WTC11 (cell line): ENCODE measurements around the gene PPP1R14B. TPM values are rescaled to one million over a fixed set of nuclear protein-coding genes. Genes with fewer than 3 reads are reported as not detected.
A peak's percentile ranks its signal among the peaks of the same experiment; 100 is the strongest.

Experiments
- ATAC-seq: fragments of 200-7000 bp; cut with Tn5 transposase; 2 replicates; pipeline ENCODE4 v1.10.0; 2021; ENCODE audit warnings: mild to moderate bottlenecking, moderate library complexity
- CTCF ChIA-PET: fragments of 300-600 bp; sonication (Branson Sonifier 250); formaldehyde crosslinking; loops from one replicate; lab custom pipeline; 2021; ENCODE audit warnings: antibody characterized with exemption; lab: Charles Lee
- POLR2A ChIA-PET: fragments of 350-600 bp; sonication (Branson Sonifier 250); formaldehyde crosslinking; loops from one replicate; lab custom pipeline; 2021; ENCODE audit warnings: antibody characterized with exemption; lab: Charles Lee
- DNase-seq: peaks from one replicate; pipeline ENCODE4 v3.0.0; 2021; ENCODE audit warnings: low spot score
- H3K27ac Mint-ChIP-seq: 2 replicates; pipeline ENCODE4 v1.8.0; 2021; ENCODE audit warnings: mixed read lengths
- H3K27me3 Mint-ChIP-seq: 2 replicates; pipeline ENCODE4 v1.8.0; 2021; ENCODE audit warnings: low read depth, mild to moderate bottlenecking, moderate library complexity, mixed read lengths
- H3K36me3 Mint-ChIP-seq: 2 replicates; pipeline ENCODE4 v1.8.0; 2021; ENCODE audit warnings: mixed read lengths
- H3K4me1 Mint-ChIP-seq: 2 replicates; pipeline ENCODE4 v1.8.0; 2022; ENCODE audit warnings: mixed read lengths
- H3K4me3 Mint-ChIP-seq: 2 replicates; pipeline ENCODE4 v1.8.0; 2021; ENCODE audit warnings: mild to moderate bottlenecking, moderate library complexity, mixed read lengths
- H3K9me3 Mint-ChIP-seq: 2 replicates; pipeline ENCODE4 v1.8.0; 2021; ENCODE audit warnings: mixed read lengths
- FOXP1 ChIP-seq: sonication (generic); formaldehyde crosslinking; IDR thresholded peaks from 2 replicates; pipeline ENCODE4 v1.8.0; 2022; ENCODE audit warnings: missing genetic modification reagents, mild to moderate bottlenecking, moderate library complexity, borderline replicate concordance
- GTF2I ChIP-seq: fragments of 250-450 bp; sonication (Bioruptor Pico); conservative IDR thresholded peaks from 2 replicates; pipeline ENCODE4 v1.4.0; 2021; ENCODE audit warnings: mild to moderate bottlenecking
- HMGA2 ChIP-seq: fragments of 250-450 bp; sonication (Bioruptor Pico); IDR thresholded peaks from 2 replicates; pipeline ENCODE4 v1.4.0; 2021; ENCODE audit warnings: mild to moderate bottlenecking, moderate library complexity
- KAT7 ChIP-seq: sonication (generic); formaldehyde crosslinking; IDR thresholded peaks from 2 replicates; pipeline ENCODE4 v1.8.1; 2023; ENCODE audit warnings: missing genetic modification reagents, mild to moderate bottlenecking, borderline replicate concordance
- MYBL2 ChIP-seq: sonication (generic); formaldehyde crosslinking; IDR thresholded peaks from 2 replicates; pipeline ENCODE4 v1.8.1; 2023; ENCODE audit warnings: mild to moderate bottlenecking, moderate library complexity, missing genetic modification reagents
- NFE2L1 ChIP-seq: sonication (generic); formaldehyde crosslinking; IDR thresholded peaks from 2 replicates; pipeline ENCODE4 v1.8.1; 2023; ENCODE audit warnings: missing genetic modification reagents
- OVOL2 ChIP-seq: fragments of 250-450 bp; sonication (Bioruptor Pico); IDR thresholded peaks from 2 replicates; pipeline ENCODE4 v1.9.0; 2021; ENCODE audit warnings: mild to moderate bottlenecking, borderline replicate concordance
- SMAD3 ChIP-seq: sonication (generic); formaldehyde crosslinking; IDR thresholded peaks from 2 replicates; pipeline ENCODE4 v1.8.0; 2022; ENCODE audit warnings: missing genetic modification reagents, mild to moderate bottlenecking, borderline replicate concordance
- TP53 ChIP-seq: sonication (generic); formaldehyde crosslinking; IDR thresholded peaks from 2 replicates; pipeline ENCODE4 v1.8.1; 2023; ENCODE audit warnings: mild to moderate bottlenecking, missing genetic modification reagents
- ZNF232 ChIP-seq: sonication (generic); formaldehyde crosslinking; IDR thresholded peaks from 2 replicates; pipeline ENCODE4 v1.8.0; 2022; ENCODE audit warnings: mild to moderate bottlenecking, missing genetic modification reagents
- total RNA-seq: library from RNA; stranded (reverse); gene quantifications from 3 replicates; pipeline ENCODE4 v1.2.3, GENCODE V29; 2021
- TF ChIP-seq, protein P1 (sequence below): sonication (generic); formaldehyde crosslinking; conservative IDR thresholded peaks from 2 replicates; pipeline ENCODE4 v1.8.1; 2022; ENCODE audit warnings: mild to moderate bottlenecking, missing genetic modification reagents
- TF ChIP-seq, protein P2 (sequence below): sonication (generic); formaldehyde crosslinking; IDR thresholded peaks from 2 replicates; pipeline ENCODE4 v1.8.1; 2023; ENCODE audit warnings: mild to moderate bottlenecking, missing genetic modification reagents, moderate library complexity
- TF ChIP-seq, protein P3 (sequence below): sonication (generic); formaldehyde crosslinking; IDR thresholded peaks from 2 replicates; pipeline ENCODE4 v1.8.0; 2022; ENCODE audit warnings: missing genetic modification reagents
- TF ChIP-seq, protein P4 (sequence below): sonication (generic); formaldehyde crosslinking; IDR thresholded peaks from 2 replicates; pipeline ENCODE4 v1.8.1; 2023; ENCODE audit warnings: mild to moderate bottlenecking, missing genetic modification reagents, moderate library complexity
- TF ChIP-seq, protein P5 (sequence below): sonication (generic); formaldehyde crosslinking; IDR thresholded peaks from 2 replicates; pipeline ENCODE4 v1.8.1; 2023; ENCODE audit warnings: mild to moderate bottlenecking, missing genetic modification reagents, borderline replicate concordance
- TF ChIP-seq, protein P6 (sequence below): fragments of 200-600 bp; IDR thresholded peaks from 2 replicates; pipeline ENCODE4 v1.8.0; 2022; ENCODE audit warnings: antibody characterized with exemption
- TF ChIP-seq, protein P7 (sequence below): fragments of 250-450 bp; sonication (Bioruptor Pico); IDR thresholded peaks from 2 replicates; pipeline ENCODE4 v1.8.0; 2021; ENCODE audit warnings: mild to moderate bottlenecking

PPP1R14B gene
- total RNA-seq, 1 experiment from 2014 or later, result 471 TPM

DNA sequence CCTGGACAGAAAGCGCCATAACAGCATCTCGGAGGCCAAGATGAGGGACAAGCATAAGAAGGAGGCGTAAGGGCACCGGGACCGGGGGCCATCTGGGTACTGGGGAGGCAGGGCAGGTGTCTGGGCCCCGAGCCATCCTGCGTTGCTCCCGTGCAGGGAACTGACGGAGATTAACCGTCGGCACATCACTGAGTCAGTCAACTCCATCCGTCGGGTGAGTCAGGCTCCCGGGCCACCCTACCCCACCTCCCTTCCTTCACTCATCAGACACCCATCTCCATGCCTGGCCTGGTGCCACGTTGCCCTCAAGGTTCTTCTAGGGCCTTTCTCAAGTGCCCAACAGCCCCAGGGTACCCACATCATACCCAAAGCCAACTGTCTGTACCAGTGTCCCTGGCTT lies 19.6 kb upstream of the PPP1R14B start (continued):
- no peak for TF ChIP-seq FOXP1
- no peak for TF ChIP-seq TP53 (CRISPR knock-in tag)
- TF ChIP-seq, protein P1, sequence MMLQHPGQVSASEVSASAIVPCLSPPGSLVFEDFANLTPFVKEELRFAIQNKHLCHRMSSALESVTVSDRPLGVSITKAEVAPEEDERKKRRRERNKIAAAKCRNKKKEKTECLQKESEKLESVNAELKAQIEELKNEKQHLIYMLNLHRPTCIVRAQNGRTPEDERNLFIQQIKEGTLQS, result no peak
- TF ChIP-seq MYBL2 (CRISPR knock-in tag), result no peak
- TF ChIP-seq, protein P2, sequence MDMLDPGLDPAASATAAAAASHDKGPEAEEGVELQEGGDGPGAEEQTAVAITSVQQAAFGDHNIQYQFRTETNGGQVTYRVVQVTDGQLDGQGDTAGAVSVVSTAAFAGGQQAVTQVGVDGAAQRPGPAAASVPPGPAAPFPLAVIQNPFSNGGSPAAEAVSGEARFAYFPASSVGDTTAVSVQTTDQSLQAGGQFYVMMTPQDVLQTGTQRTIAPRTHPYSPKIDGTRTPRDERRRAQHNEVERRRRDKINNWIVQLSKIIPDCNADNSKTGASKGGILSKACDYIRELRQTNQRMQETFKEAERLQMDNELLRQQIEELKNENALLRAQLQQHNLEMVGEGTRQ (CRISPR knock-in tag), result no peak
- TF ChIP-seq HMGA2 (CRISPR knock-in tag), result no peak
- TF ChIP-seq GTF2I (CRISPR knock-in tag), result no peak

DNA sequence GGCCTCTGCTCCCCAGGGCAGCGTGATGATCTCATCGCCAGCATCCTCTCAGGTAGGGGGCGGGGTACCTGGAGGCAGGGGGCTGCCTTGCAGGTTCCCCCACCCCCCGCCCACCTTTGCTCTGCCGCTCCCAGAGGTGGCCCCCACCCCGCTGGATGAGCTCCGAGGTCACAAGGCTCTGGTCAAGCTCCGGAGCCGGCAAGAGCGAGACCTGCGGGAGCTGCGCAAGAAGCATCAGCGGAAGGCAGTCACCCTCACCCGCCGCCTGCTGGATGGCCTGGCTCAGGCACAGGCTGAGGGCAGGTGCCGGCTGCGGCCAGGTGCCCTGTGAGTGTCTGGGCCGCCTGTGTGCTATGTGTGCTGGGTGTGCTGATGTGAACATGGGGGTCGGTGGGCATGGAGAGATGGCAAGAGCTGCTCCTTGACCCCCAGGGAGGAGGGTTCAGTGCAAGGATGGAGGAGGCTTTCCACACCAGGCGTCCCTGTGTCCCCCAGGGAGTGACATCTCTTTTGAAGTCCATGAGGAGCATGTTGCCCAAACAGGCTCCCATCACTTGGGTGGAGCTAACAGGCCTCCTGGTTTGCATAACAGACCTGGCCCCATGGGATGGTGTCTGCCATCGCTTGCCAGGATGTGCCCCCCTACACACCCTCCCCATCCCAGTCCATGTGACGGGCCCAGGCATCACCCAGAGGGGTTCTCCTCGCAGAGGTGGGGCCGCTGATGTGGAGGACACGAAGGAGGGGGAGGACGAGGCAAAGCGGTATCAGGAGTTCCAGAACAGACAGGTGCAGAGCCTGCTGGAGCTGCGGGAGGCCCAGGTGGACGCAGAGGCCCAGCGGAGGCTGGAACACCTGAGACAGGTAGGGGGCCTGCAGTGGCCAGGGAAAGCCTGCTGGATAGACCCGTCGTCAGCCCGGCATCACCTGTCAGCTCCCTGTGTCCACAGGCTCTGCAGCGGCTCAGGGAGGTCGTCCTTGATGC lies 18.7 kb upstream of the PPP1R14B start:
- Mint-ChIP-seq H3K4me3 (no peak overlapping the region), H3K27ac (no peak overlapping the region), H3K4me1 (peaks cover 12% of the 10 kb centered on the region)
- CTCF ChIA-PET, result interaction anchor here (0.8 to 4.5 kb wide), 5 partner anchors 15 to 90 kb away, joined by 3 to 65 read pairs (median 3); partner anchors contain the start of genes NUDT22, PLCB3 and TRPT1
- no peak for TF ChIP-seq KAT7 (CRISPR knock-in tag)
- no peak for TF ChIP-seq ZNF232 (CRISPR knock-in tag)
- TF ChIP-seq, protein P3, sequence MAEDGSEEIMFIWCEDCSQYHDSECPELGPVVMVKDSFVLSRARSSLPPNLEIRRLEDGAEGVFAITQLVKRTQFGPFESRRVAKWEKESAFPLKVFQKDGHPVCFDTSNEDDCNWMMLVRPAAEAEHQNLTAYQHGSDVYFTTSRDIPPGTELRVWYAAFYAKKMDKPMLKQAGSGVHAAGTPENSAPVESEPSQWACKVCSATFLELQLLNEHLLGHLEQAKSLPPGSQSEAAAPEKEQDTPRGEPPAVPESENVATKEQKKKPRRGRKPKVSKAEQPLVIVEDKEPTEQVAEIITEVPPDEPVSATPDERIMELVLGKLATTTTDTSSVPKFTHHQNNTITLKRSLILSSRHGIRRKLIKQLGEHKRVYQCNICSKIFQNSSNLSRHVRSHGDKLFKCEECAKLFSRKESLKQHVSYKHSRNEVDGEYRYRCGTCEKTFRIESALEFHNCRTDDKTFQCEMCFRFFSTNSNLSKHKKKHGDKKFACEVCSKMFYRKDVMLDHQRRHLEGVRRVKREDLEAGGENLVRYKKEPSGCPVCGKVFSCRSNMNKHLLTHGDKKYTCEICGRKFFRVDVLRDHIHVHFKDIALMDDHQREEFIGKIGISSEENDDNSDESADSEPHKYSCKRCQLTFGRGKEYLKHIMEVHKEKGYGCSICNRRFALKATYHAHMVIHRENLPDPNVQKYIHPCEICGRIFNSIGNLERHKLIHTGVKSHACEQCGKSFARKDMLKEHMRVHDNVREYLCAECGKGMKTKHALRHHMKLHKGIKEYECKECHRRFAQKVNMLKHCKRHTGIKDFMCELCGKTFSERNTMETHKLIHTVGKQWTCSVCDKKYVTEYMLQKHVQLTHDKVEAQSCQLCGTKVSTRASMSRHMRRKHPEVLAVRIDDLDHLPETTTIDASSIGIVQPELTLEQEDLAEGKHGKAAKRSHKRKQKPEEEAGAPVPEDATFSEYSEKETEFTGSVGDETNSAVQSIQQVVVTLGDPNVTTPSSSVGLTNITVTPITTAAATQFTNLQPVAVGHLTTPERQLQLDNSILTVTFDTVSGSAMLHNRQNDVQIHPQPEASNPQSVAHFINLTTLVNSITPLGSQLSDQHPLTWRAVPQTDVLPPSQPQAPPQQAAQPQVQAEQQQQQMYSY (CRISPR knock-in tag), result no peak
- no peak for TF ChIP-seq NFE2L1 (CRISPR knock-in tag)
- TF ChIP-seq, all 79 proteins: peak for 0
- Mint-ChIP-seq H3K27me3 (no peaks in the 10 kb centered on the region), H3K9me3 (no peaks in the 10 kb centered on the region), H3K36me3 (peaks cover 29% of the 10 kb centered on the region)
- DNase-seq, result no peak
- POLR2A ChIA-PET, result interaction anchor here (0.6 kb wide), 1 partner anchor 74 kb away, joined by 7 read pairs; no protein-coding TSS in a partner anchor
- no peak for ATAC-seq

DNA sequence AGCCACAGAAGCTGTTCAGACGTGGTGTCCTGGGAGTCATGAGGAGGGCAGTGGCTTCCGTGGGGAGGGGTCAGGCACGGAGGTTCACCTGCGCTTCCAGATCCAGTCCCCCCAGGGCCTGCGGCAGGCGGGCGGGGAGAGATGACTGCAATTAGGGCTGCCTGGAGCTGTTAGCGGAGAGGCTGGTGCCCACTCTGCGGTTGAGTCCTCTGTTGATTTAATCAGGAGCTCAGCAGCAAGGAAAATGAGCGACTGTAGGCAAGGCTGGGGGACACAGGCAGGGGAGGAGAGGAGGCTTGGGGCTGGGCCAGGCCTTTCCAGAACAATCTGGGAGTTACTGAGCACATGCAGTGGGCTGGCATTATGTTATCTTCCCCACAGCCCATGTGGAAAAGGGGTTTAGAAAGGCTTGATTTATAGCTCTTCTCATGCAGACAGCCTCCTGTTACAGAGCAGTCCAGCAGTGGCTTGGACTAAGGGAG lies 17.7 kb upstream of the PPP1R14B start:
- no peak for TF ChIP-seq OVOL2 (CRISPR knock-in tag)
- TF ChIP-seq, protein P4, sequence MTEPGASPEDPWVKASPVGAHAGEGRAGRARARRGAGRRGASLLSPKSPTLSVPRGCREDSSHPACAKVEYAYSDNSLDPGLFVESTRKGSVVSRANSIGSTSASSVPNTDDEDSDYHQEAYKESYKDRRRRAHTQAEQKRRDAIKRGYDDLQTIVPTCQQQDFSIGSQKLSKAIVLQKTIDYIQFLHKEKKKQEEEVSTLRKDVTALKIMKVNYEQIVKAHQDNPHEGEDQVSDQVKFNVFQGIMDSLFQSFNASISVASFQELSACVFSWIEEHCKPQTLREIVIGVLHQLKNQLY, result no peak
- TF ChIP-seq, protein P5, sequence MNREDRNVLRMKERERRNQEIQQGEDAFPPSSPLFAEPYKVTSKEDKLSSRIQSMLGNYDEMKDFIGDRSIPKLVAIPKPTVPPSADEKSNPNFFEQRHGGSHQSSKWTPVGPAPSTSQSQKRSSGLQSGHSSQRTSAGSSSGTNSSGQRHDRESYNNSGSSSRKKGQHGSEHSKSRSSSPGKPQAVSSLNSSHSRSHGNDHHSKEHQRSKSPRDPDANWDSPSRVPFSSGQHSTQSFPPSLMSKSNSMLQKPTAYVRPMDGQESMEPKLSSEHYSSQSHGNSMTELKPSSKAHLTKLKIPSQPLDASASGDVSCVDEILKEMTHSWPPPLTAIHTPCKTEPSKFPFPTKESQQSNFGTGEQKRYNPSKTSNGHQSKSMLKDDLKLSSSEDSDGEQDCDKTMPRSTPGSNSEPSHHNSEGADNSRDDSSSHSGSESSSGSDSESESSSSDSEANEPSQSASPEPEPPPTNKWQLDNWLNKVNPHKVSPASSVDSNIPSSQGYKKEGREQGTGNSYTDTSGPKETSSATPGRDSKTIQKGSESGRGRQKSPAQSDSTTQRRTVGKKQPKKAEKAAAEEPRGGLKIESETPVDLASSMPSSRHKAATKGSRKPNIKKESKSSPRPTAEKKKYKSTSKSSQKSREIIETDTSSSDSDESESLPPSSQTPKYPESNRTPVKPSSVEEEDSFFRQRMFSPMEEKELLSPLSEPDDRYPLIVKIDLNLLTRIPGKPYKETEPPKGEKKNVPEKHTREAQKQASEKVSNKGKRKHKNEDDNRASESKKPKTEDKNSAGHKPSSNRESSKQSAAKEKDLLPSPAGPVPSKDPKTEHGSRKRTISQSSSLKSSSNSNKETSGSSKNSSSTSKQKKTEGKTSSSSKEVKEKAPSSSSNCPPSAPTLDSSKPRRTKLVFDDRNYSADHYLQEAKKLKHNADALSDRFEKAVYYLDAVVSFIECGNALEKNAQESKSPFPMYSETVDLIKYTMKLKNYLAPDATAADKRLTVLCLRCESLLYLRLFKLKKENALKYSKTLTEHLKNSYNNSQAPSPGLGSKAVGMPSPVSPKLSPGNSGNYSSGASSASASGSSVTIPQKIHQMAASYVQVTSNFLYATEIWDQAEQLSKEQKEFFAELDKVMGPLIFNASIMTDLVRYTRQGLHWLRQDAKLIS (CRISPR knock-in tag), result no peak
- no peak for TF ChIP-seq SMAD3
- TF ChIP-seq, protein P6, sequence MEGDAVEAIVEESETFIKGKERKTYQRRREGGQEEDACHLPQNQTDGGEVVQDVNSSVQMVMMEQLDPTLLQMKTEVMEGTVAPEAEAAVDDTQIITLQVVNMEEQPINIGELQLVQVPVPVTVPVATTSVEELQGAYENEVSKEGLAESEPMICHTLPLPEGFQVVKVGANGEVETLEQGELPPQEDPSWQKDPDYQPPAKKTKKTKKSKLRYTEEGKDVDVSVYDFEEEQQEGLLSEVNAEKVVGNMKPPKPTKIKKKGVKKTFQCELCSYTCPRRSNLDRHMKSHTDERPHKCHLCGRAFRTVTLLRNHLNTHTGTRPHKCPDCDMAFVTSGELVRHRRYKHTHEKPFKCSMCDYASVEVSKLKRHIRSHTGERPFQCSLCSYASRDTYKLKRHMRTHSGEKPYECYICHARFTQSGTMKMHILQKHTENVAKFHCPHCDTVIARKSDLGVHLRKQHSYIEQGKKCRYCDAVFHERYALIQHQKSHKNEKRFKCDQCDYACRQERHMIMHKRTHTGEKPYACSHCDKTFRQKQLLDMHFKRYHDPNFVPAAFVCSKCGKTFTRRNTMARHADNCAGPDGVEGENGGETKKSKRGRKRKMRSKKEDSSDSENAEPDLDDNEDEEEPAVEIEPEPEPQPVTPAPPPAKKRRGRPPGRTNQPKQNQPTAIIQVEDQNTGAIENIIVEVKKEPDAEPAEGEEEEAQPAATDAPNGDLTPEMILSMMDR, result no peak
- TF ChIP-seq TP53 (CRISPR knock-in tag), result no peak
- TF ChIP-seq, protein P7, sequence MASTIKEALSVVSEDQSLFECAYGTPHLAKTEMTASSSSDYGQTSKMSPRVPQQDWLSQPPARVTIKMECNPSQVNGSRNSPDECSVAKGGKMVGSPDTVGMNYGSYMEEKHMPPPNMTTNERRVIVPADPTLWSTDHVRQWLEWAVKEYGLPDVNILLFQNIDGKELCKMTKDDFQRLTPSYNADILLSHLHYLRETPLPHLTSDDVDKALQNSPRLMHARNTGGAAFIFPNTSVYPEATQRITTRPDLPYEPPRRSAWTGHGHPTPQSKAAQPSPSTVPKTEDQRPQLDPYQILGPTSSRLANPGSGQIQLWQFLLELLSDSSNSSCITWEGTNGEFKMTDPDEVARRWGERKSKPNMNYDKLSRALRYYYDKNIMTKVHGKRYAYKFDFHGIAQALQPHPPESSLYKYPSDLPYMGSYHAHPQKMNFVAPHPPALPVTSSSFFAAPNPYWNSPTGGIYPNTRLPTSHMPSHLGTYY (CRISPR knock-in tag), result no peak
- TF ChIP-seq, all 79 proteins: peak for 0
- DNase-seq (no peak), ATAC-seq (no peak)
- ChIA-PET POLR2A (interaction anchor here (0.6 to 1.4 kb wide), 2 partner anchors 23 to 73 kb away, joined by 4 to 7 read pairs; no protein-coding TSS in a partner anchor), CTCF (interaction anchor here (0.8 to 4.5 kb wide), 6 partner anchors 14 to 91 kb away, joined by 3 to 65 read pairs (median 6); partner anchors contain the start of genes NUDT22, PLCB3 and TRPT1)
- Mint-ChIP-seq H3K4me3 (no peak overlapping the region), H3K27ac (peak overlapping the region; percentile 32), H3K27me3 (no peaks in the 10 kb centered on the region), H3K9me3 (no peaks in the 10 kb centered on the region), H3K36me3 (peaks cover 40% of the 10 kb centered on the region), H3K4me1 (peaks cover 12% of the 10 kb centered on the region)
